Neural progenitor cell (in vitro differentiated cells): ENCODE measurements around the gene CEP57L1.

ENCODE experiments used
- CTCF ChIP-seq: fragments of 200-600 bp; sonication (generic); IDR thresholded peaks from 2 replicates; pipeline ENCODE4 v1.5.1; 2017; ENCODE audit warnings: antibody characterized with exemption, mild to moderate bottlenecking
- EZH2 ChIP-seq: fragments of 200-600 bp; sonication (generic); IDR thresholded peaks from 2 replicates; pipeline ENCODE4 v1.6.1; 2017; ENCODE audit warnings: antibody characterized with exemption, mild to moderate bottlenecking, moderate library complexity
- EZH2phosphoT487 ChIP-seq: fragments of 200-600 bp; sonication (generic); IDR thresholded peaks from 2 replicates; pipeline ENCODE4 v1.6.1; 2017; ENCODE audit warnings: antibody characterized with exemption

GRCh38 chr6:109130065-109130464 is 34.8 kb downstream of the CEP57L1 start:
- TF ChIP-seq CTCF (no peak), EZH2 (no peak), EZH2phosphoT487 (no peak)
